ENCODE measurements around the gene MRTFA. TPM values are rescaled to one million over a fixed set of nuclear protein-coding genes. Genes with fewer than 3 reads are reported as not detected.
A peak's percentile ranks its signal among the peaks of the same experiment; 100 is the strongest.
"Not testable (repeated sequence)": the region's sequence is repeated elsewhere in the genome, so short reads cannot be mapped to it uniquely, and the experiment has no call there.

MRTFA gene
- total and polyA plus RNA-seq, 12 donors, result 12.3 to 141 (median 41.6) TPM

DNA sequence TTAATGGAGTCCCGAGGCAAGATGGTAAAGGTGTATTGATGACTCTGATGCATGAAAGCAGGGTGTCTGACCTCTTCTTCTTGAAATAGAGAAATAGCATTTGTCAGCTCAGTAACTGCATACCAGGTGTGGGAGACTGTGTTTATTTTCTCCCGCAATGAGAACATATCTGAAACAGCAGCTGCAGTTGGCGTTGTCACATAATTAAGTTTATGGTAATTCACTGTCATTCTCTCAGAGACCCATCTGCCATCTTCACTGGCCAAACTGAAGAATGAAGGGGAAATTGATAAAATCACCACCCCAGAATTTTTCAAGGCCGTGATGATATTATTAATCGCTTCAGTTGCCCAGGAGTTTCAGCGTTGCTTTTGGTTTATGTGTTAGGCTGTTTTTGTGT is 22.6 kb upstream of the MRTFA start:
- intact Hi-C loops (cut with DNase I), result no loop called here
- DNase-seq, result no peak
- Histone ChIP-seq H3K36me3 (replicated peaks in 1 of 2) (no peaks in the 10 kb centered on the region), H3K4me3 (no peak overlapping the region), H3K27ac (no peak overlapping the region), H3K27me3 (no peaks in the 10 kb centered on the region), H3K9me3 (replicated peaks in 1 of 3) (no peaks in the 10 kb centered on the region), H3K4me1 (replicated peaks in 1 of 2) (peaks cover 9 to 11% of the 10 kb centered on the region in 2 donors)
- no peak for TF ChIP-seq POLR2A (IDR thresholded peaks at IDR 0.05)
- TF ChIP-seq, protein P1, sequence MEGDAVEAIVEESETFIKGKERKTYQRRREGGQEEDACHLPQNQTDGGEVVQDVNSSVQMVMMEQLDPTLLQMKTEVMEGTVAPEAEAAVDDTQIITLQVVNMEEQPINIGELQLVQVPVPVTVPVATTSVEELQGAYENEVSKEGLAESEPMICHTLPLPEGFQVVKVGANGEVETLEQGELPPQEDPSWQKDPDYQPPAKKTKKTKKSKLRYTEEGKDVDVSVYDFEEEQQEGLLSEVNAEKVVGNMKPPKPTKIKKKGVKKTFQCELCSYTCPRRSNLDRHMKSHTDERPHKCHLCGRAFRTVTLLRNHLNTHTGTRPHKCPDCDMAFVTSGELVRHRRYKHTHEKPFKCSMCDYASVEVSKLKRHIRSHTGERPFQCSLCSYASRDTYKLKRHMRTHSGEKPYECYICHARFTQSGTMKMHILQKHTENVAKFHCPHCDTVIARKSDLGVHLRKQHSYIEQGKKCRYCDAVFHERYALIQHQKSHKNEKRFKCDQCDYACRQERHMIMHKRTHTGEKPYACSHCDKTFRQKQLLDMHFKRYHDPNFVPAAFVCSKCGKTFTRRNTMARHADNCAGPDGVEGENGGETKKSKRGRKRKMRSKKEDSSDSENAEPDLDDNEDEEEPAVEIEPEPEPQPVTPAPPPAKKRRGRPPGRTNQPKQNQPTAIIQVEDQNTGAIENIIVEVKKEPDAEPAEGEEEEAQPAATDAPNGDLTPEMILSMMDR (IDR thresholded peaks at IDR 0.05), result no peak
- 77 to 87% (median 81%) methylated on average over 6 of the region's 6 CpGs for WGBS, 4 donors

DNA sequence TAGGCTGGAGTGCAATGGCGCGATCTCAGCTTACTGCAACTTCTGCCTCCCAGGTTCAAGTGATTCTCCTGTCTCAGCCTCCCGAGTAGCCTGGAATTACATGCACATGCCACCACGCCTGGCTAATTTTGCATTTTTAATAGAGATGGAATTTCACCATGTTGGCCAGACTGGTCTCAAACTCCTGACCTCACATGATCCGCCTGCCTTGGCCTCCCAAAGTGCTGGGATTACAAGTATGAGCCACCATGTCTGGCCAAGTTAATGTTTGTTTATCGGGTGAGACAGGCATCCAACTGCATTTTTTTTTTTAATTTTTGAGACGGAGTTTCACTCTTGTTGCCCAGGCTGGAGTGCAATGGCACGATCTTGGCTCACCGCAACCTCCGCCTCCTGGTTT is 20.1 kb upstream of the MRTFA start:
- intact Hi-C loops (cut with DNase I); H3K4me3 ChIP-seq: not testable (repeated sequence)
- WGBS, 4 donors, result 90 to 97% (median 92%) methylated on average over 10 of the region's 10 CpGs

DNA sequence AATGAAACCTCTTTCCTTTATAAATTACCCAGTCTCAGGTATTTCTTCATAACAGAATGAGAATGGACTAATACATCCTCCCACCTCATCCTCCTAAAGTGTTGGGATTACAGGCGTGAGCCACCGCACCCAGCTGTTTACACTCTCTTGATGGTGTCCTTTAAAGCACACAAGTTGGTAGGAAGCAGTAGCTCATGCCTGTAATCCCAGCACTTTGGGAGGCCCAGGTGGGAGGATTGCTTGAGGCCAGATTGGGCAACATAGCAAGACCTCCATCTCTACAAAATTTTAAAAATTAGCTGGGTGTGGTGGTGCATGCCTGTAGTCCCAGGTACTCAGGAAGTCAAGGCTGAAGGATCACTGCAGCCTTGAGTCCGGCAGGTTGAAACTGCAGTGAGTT is 19.4 kb upstream of the MRTFA start:
- H3K9me3 ChIP-seq (replicated peaks in 1 of 3); H3K27ac ChIP-seq; H3K27me3 ChIP-seq; H3K36me3 ChIP-seq (replicated peaks in 1 of 2); intact Hi-C loops (cut with DNase I); H3K4me3 ChIP-seq; DNase-seq: not testable (repeated sequence)
- peaks cover 23 to 30% of the 10 kb centered on the region in 2 donors for H3K4me1 ChIP-seq (replicated peaks in 1 of 2)
- 79 to 97% (median 94%) methylated on average over 3 of the region's 3 CpGs for WGBS, 4 donors

More for the DNA sequence above, 20.1 kb upstream of the MRTFA start:
- not testable (repeated sequence) for H3K9me3 ChIP-seq (replicated peaks in 1 of 3); DNase-seq; H3K27me3 ChIP-seq; H3K27ac ChIP-seq; H3K36me3 ChIP-seq (replicated peaks in 1 of 2)
- H3K4me1 ChIP-seq (replicated peaks in 1 of 2), result peaks cover 18 to 23% of the 10 kb centered on the region in 2 donors

DNA sequence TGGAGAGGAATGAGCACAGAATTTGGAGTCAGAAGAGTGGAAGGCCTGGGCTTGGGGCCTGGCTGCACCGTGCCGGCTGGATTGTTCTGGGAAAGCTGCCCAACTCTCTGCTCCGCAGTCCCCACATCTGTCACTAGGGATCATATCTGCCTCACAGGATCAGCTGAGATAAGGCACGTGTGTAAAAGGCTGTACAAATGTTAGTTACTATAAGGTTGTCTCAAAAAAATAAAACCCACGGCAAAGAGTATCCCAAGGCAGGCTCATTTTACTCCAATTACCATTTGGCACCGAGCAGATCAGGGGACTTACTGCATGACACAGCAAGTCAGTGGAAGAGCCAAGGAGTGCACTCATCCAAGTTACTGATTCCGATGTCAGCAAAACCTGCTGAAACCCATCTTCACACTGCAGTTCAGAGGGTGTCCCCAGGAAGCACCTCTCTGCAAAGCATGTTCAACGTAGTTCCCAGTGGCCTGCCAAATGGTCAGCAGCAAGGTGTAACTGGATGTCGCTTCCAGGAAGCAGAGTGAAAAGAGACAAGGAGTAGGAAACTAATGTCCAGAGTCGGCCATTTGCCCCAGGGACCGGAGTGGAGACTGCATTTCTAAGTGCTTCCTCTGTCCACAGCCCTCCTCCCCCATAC is 18.1 kb upstream of the MRTFA start:
- TF ChIP-seq POLR2A (IDR thresholded peaks at IDR 0.05), result peak in 1 of 2 donors; percentile 17
- TF ChIP-seq, protein P1 (IDR thresholded peaks at IDR 0.05), result peak; percentile 14 to 54 (median 29)
- intact Hi-C loops (cut with DNase I), result no loop called here
- DNase-seq, result peak; percentile 71 to 86 (median 79)
- Histone ChIP-seq H3K27ac (peak overlapping the region; percentile 3 to 98 (median 64)), H3K4me1 (replicated peaks in 1 of 2) (peaks cover 25 to 30% of the 10 kb centered on the region in 2 donors), H3K36me3 (replicated peaks in 1 of 2) (no peaks in the 10 kb centered on the region), H3K9me3 (replicated peaks in 1 of 3) (no peaks in the 10 kb centered on the region), H3K4me3 (no peak overlapping the region), H3K27me3 (no peaks in the 10 kb centered on the region)
- 23 to 28% (median 26%) methylated on average over 11 of the region's 11 CpGs for WGBS, 4 donors

- Histone ChIP-seq H3K9me3 (replicated peaks in 1 of 3) (no peaks in the 10 kb centered on the region), H3K27ac (peak overlapping the region in 2 of 5 donors; percentile 98 to 99), H3K36me3 (replicated peaks in 1 of 2) (no peaks in the 10 kb centered on the region), H3K4me3 (no peak overlapping the region), H3K4me1 (replicated peaks in 1 of 2) (peaks cover 25 to 30% of the 10 kb centered on the region in 2 donors), H3K27me3 (no peaks in the 10 kb centered on the region)
- peak in 1 of 2 donors; percentile 7 for TF ChIP-seq POLR2A (IDR thresholded peaks at IDR 0.05)
- TF ChIP-seq, protein P1 (IDR thresholded peaks at IDR 0.05), result no peak
- intact Hi-C loops (cut with DNase I), result no loop called here
- 93 to 96% (median 94%) methylated on average over 9 of the region's 9 CpGs for WGBS, 4 donors
- no peak for DNase-seq
Measured at GRCh38 chr22:40653361-40653760, 16.8 kb upstream of the MRTFA start.

Measured in adrenal gland (tissue), 12 donors.